ENCODE data around the gene SLC38A1.

DNA sequence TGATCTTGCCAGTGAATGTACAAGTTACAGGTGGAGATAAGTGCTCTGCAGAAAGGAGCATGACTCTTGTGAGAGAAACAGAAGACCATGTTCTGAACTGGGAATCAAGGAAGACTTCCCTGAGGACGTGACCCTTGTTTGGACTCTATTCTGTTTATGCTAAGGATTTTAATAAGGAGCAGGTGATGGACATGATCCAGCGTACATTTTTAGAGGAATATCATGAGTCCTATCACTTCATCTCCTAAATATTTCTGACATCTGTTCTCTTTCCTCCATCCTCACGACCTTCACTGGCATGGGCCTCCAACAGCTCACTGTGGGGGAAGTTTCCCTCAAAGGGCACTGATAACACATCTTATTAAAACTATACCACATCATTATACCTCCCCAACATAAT lies 7.9 kb upstream of the SLC38A1 start:
- TF ChIP-seq TAF1 (IDR thresholded peaks at IDR 0.05; ENCODE audit: borderline replicate concordance, insufficient read depth, low read length): no peak
- TF ChIP-seq, protein P1, sequence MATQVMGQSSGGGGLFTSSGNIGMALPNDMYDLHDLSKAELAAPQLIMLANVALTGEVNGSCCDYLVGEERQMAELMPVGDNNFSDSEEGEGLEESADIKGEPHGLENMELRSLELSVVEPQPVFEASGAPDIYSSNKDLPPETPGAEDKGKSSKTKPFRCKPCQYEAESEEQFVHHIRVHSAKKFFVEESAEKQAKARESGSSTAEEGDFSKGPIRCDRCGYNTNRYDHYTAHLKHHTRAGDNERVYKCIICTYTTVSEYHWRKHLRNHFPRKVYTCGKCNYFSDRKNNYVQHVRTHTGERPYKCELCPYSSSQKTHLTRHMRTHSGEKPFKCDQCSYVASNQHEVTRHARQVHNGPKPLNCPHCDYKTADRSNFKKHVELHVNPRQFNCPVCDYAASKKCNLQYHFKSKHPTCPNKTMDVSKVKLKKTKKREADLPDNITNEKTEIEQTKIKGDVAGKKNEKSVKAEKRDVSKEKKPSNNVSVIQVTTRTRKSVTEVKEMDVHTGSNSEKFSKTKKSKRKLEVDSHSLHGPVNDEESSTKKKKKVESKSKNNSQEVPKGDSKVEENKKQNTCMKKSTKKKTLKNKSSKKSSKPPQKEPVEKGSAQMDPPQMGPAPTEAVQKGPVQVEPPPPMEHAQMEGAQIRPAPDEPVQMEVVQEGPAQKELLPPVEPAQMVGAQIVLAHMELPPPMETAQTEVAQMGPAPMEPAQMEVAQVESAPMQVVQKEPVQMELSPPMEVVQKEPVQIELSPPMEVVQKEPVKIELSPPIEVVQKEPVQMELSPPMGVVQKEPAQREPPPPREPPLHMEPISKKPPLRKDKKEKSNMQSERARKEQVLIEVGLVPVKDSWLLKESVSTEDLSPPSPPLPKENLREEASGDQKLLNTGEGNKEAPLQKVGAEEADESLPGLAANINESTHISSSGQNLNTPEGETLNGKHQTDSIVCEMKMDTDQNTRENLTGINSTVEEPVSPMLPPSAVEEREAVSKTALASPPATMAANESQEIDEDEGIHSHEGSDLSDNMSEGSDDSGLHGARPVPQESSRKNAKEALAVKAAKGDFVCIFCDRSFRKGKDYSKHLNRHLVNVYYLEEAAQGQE (IDR thresholded peaks at IDR 0.05; ENCODE audit: insufficient read depth in 1 of 2, low read depth in 2 of 2, low read length in 2 of 2): no peak
- TF ChIP-seq SIN3A (IDR thresholded peaks at IDR 0.05; ENCODE audit: borderline replicate concordance, insufficient read depth, low read length): no peak
